Panc1 (cell line): ENCODE measurements around the gene ADH5.

Experiments
- CTCF ChIP-seq: fragments of 450-650 bp; IDR thresholded peaks from 2 replicates; pipeline ENCODE4 v1.5.1; 2017; ENCODE audit warnings: mild to moderate bottlenecking
- POLR2AphosphoS5 ChIP-seq: IDR thresholded peaks from 2 replicates; pipeline ENCODE4 v1.6.1; 2012; ENCODE audit warnings: mild to moderate bottlenecking, low read depth, low read length, moderate library complexity
- REST ChIP-seq, 2 experiments: IDR thresholded peaks; 2 replicates each; pipeline ENCODE4 v1.6.1; 2011 to 2012; ENCODE audit warnings: low read depth in 2 of 2, control low read depth in 1 of 2, low read length in 1 of 2, mild to moderate bottlenecking in 1 of 2, moderate library complexity in 1 of 2; ENCODE audit not compliant: insufficient read depth in 1 of 2
- SIN3A ChIP-seq: IDR thresholded peaks from 2 replicates; pipeline ENCODE4 v1.6.1; 2012; ENCODE audit warnings: low read depth, mild to moderate bottlenecking, low read length, moderate library complexity, borderline replicate concordance; ENCODE audit not compliant: insufficient read depth
- TCF7L2 ChIP-seq: IDR thresholded peaks from 2 replicates; pipeline ENCODE4 v1.6.1; 2011; ENCODE audit warnings: mild to moderate bottlenecking, low read depth, low read length, inconsistent platforms

- TF ChIP-seq CTCF (no peak), POLR2AphosphoS5 (no peak), REST (IDR thresholded peaks at IDR 0.05; ENCODE audit: insufficient read depth in 1 of 2, low read depth in 2 of 2, low read length in 1 of 2) (no peak), TCF7L2 (no peak), SIN3A (no peak)
Observed at GRCh38 chr4:99120501-99120900, 31.9 kb upstream of the ADH5 start.
